ENCODE measurements around the gene HEXA.

Gene HEXA

DNA sequence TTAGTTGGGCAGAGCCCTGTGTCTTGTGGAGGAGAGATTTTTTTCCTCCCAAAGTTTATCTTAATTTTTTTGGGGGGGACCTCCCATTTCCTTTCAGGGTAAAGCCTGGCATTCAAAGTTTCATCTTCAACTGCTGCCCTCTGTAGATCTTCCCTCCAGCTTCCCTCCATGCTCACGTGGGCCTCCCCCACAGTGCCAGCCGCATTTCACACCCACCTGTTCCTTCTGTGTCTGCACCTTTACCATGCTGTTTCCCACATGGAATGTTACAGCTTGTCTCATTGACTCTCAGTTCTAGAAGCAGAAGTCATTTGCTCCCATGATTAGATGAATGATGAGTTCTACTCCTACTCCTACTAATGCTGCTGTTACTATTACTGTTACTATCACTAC lies 62.4 kb downstream of the HEXA start:
- H3K79me2 ChIP-seq (ENCODE audit: insufficient read depth, low read length): no peaks in the 10 kb centered on the region
- H3K27me3 ChIP-seq (ENCODE audit: low read length): no peaks in the 10 kb centered on the region
- no peak overlapping the region for H3K9ac ChIP-seq (ENCODE audit: low read length)
- no peak for TF ChIP-seq EZH2phosphoT487 (conservative IDR thresholded peaks at IDR 0.05; ENCODE audit: low read length)
- TF ChIP-seq, protein P1, sequence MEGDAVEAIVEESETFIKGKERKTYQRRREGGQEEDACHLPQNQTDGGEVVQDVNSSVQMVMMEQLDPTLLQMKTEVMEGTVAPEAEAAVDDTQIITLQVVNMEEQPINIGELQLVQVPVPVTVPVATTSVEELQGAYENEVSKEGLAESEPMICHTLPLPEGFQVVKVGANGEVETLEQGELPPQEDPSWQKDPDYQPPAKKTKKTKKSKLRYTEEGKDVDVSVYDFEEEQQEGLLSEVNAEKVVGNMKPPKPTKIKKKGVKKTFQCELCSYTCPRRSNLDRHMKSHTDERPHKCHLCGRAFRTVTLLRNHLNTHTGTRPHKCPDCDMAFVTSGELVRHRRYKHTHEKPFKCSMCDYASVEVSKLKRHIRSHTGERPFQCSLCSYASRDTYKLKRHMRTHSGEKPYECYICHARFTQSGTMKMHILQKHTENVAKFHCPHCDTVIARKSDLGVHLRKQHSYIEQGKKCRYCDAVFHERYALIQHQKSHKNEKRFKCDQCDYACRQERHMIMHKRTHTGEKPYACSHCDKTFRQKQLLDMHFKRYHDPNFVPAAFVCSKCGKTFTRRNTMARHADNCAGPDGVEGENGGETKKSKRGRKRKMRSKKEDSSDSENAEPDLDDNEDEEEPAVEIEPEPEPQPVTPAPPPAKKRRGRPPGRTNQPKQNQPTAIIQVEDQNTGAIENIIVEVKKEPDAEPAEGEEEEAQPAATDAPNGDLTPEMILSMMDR (IDR thresholded peaks at IDR 0.05; ENCODE audit: insufficient read depth, low read length, poor library complexity, severe bottlenecking): no peak
- H3K9me2 ChIP-seq (replicated peaks; ENCODE audit: insufficient read depth, low read length): no peaks in the 10 kb centered on the region
- H2AFZ ChIP-seq (ENCODE audit: low read depth, low read length, severe bottlenecking): no peak overlapping the region
- no peak overlapping the region for H3K27ac ChIP-seq (ENCODE audit: low read depth, low read length)
- H3K4me2 ChIP-seq (ENCODE audit: low read depth, low read length, poor library complexity, severe bottlenecking): no peak overlapping the region
- H3F3A ChIP-seq (ENCODE audit: insufficient read depth): no peaks in the 10 kb centered on the region
- H4K20me1 ChIP-seq (ENCODE audit: low read depth, low read length): no peaks in the 10 kb centered on the region
- no peak overlapping the region for H3K4me3 ChIP-seq (ENCODE audit: insufficient read depth, low read length, poor library complexity, severe bottlenecking)
- no peaks in the 10 kb centered on the region for H3K9me3 ChIP-seq (ENCODE audit: insufficient read depth, low read length)
- no peaks in the 10 kb centered on the region for H3K36me3 ChIP-seq (ENCODE audit: low read length)

DNA sequence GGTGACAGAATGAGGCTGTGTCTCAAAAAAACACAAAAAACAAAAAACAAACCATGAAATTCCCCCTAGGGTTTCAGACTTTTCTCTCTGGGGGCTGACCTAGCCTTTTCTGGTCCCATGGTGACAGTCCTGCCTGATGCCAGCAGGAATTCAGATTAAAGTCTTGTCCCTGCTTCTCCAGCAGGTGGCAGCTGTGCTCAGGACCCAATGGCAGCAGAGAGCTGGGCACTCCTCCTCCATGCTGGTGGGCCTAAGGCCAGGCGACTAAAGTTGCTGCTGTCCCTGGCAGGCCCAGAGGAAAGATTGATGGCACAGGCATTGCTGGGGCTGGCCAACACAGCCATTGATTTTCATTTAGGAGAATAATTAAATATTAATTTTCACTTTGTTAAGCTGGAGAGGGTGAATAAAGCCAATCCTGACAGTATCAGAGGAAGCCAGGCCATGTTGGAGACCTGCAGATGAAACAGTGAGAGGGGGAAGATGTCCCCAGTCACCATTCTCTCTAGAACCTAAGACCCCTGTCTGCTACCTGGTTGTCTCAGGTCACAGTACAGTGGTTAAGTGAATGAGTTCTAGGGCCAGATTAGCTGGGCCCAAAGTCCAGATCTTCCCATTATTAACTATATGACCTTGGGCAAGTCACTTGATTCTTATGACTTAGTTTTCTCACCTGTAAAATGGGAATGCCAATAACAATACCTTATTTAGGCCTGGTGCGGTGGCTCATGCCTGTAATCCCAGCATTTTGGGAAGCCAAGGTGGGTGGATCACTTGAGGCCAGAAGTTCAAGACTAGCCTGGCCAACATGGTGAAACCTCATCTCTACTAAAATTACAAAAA lies 63.0 kb downstream of the HEXA start:
- no peaks in the 10 kb centered on the region for H3K36me3 ChIP-seq (ENCODE audit: low read length)
- no peak overlapping the region for H3K27ac ChIP-seq (ENCODE audit: low read depth, low read length)
- H3K4me2 ChIP-seq (ENCODE audit: low read depth, low read length, poor library complexity, severe bottlenecking): no peak overlapping the region
- H3K9ac ChIP-seq (ENCODE audit: low read length): no peak overlapping the region
- H3K9me3 ChIP-seq (ENCODE audit: insufficient read depth, low read length): no peaks in the 10 kb centered on the region
- H3K27me3 ChIP-seq (ENCODE audit: low read length): no peaks in the 10 kb centered on the region
- TF ChIP-seq, protein P1 (IDR thresholded peaks at IDR 0.05; ENCODE audit: insufficient read depth, low read length, poor library complexity, severe bottlenecking): peak; percentile 73
- TF ChIP-seq EZH2phosphoT487 (conservative IDR thresholded peaks at IDR 0.05; ENCODE audit: low read length): no peak
- no peaks in the 10 kb centered on the region for H3K9me2 ChIP-seq (replicated peaks; ENCODE audit: insufficient read depth, low read length)
- H2AFZ ChIP-seq (ENCODE audit: low read depth, low read length, severe bottlenecking): no peak overlapping the region
- no peaks in the 10 kb centered on the region for H3K79me2 ChIP-seq (ENCODE audit: insufficient read depth, low read length)
- H3K4me3 ChIP-seq (ENCODE audit: insufficient read depth, low read length, poor library complexity, severe bottlenecking): no peak overlapping the region
- no peaks in the 10 kb centered on the region for H4K20me1 ChIP-seq (ENCODE audit: low read depth, low read length)
- no peaks in the 10 kb centered on the region for H3F3A ChIP-seq (ENCODE audit: insufficient read depth)

DNA sequence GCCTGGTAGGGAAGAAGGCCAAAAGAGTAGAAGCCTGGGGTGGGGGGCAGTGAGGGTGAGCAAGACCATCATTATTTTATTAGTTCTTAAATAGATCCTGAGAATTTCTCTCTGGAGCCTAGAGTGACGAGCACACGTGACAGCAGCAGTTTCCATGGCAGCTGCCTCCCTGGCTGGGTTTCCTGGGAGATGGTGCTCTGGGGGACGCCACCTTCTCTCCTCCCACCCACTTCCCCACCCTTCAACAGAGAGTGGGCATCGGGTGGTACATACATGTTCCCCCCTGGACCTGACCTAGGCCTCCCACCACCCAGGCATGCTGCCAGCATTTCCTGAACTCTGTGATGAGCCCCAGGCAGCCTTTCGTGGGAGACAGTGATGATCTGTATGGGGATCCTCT lies 68.8 kb downstream of the HEXA start:
- H3F3A ChIP-seq (ENCODE audit: insufficient read depth): no peaks in the 10 kb centered on the region
- H3K27me3 ChIP-seq (ENCODE audit: low read length): no peaks in the 10 kb centered on the region
- H3K27ac ChIP-seq (ENCODE audit: low read depth, low read length): no peak overlapping the region
- H3K9ac ChIP-seq (ENCODE audit: low read length): no peak overlapping the region
- no peaks in the 10 kb centered on the region for H3K9me2 ChIP-seq (replicated peaks; ENCODE audit: insufficient read depth, low read length)
- H3K9me3 ChIP-seq (ENCODE audit: insufficient read depth, low read length): no peaks in the 10 kb centered on the region
- H4K20me1 ChIP-seq (ENCODE audit: low read depth, low read length): no peaks in the 10 kb centered on the region
- H3K36me3 ChIP-seq (ENCODE audit: low read length): no peaks in the 10 kb centered on the region
- H3K4me2 ChIP-seq (ENCODE audit: low read depth, low read length, poor library complexity, severe bottlenecking): no peak overlapping the region
- H2AFZ ChIP-seq (ENCODE audit: low read depth, low read length, severe bottlenecking): no peak overlapping the region
- H3K79me2 ChIP-seq (ENCODE audit: insufficient read depth, low read length): no peaks in the 10 kb centered on the region
- TF ChIP-seq, protein P1 (IDR thresholded peaks at IDR 0.05; ENCODE audit: insufficient read depth, low read length, poor library complexity, severe bottlenecking): no peak
- TF ChIP-seq EZH2phosphoT487 (conservative IDR thresholded peaks at IDR 0.05; ENCODE audit: low read length): no peak
- no peak overlapping the region for H3K4me3 ChIP-seq (ENCODE audit: insufficient read depth, low read length, poor library complexity, severe bottlenecking)
